ES-I3 (cell line): ENCODE measurements around the gene SLCO1C1.

Experiments
- H3K36me3 ChIP-seq: 2 replicates; pipeline ENCODE4 v1.6.1; 2013; ENCODE audit warnings: mild to moderate bottlenecking, low read length, control low read depth, moderate library complexity; ENCODE audit not compliant: insufficient read depth
- H3K4me1 ChIP-seq: 2 replicates; pipeline ENCODE4 v1.6.1; 2013; ENCODE audit warnings: mild to moderate bottlenecking, control low read depth, low read length; ENCODE audit not compliant: insufficient read depth
- H3K9ac ChIP-seq: 2 replicates; pipeline ENCODE4 v1.6.1; 2013; ENCODE audit warnings: low read depth, mild to moderate bottlenecking, low read length, moderate library complexity
- H3K9me3 ChIP-seq: 2 replicates; pipeline ENCODE4 v1.6.1; 2013; ENCODE audit warnings: mild to moderate bottlenecking, low read length, moderate library complexity; ENCODE audit not compliant: control insufficient read depth, insufficient read depth

SLCO1C1 gene, protein sequence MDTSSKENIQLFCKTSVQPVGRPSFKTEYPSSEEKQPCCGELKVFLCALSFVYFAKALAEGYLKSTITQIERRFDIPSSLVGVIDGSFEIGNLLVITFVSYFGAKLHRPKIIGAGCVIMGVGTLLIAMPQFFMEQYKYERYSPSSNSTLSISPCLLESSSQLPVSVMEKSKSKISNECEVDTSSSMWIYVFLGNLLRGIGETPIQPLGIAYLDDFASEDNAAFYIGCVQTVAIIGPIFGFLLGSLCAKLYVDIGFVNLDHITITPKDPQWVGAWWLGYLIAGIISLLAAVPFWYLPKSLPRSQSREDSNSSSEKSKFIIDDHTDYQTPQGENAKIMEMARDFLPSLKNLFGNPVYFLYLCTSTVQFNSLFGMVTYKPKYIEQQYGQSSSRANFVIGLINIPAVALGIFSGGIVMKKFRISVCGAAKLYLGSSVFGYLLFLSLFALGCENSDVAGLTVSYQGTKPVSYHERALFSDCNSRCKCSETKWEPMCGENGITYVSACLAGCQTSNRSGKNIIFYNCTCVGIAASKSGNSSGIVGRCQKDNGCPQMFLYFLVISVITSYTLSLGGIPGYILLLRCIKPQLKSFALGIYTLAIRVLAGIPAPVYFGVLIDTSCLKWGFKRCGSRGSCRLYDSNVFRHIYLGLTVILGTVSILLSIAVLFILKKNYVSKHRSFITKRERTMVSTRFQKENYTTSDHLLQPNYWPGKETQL

DNA sequence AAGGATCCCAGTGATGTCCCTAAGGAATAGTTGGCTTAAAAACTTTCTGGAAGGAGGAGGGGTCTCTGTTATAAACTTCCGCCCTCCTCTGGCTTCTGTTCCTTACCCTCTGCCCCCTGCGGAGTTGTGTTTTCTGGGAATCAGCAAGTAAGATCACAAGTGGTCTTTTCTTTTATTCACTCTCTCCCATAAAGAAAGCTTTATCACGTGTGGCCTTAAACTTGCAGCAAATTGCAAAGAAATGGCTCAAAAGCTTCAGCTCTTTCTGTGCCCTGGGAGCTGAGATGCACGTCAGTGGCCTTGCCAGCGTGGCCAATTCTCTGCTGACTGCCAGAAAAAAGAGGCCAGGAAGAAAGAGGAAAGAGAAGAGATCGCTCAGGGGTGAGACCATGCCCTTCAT is at the start of gene SLCO1C1:
SLCO1C1 (plus strand) TSS at position 101 of the 400 bp plus-strand sequence. CDS start 4,245 bp downstream, outside the sequence.
- Histone ChIP-seq H3K36me3 (no peaks in the 10 kb centered on the region), H3K4me1 (peaks cover 6% of the 10 kb centered on the region; the same call in 1 of the 2 replicates), H3K9me3 (no peaks in the 10 kb centered on the region), H3K9ac (no peak within 1 kb of the TSS)

GRCh38 chr12:20646239-20646827 is 48.8 kb upstream of the SLCO1C1 start:
- no peaks in the 10 kb centered on the region for H3K36me3 ChIP-seq
- no peaks in the 10 kb centered on the region for H3K4me1 ChIP-seq
- no peak overlapping the region for H3K9ac ChIP-seq
- H3K9me3 ChIP-seq = no peaks in the 10 kb centered on the region

GRCh38 chr12:20653871-20654270 is 41.3 kb upstream of the SLCO1C1 start:
- Histone ChIP-seq H3K4me1 (no peaks in the 10 kb centered on the region; the same call in 1 of the 2 replicates), H3K9ac (no peak overlapping the region), H3K36me3 (no peaks in the 10 kb centered on the region), H3K9me3 (no peaks in the 10 kb centered on the region)

GRCh38 chr12:20656600-20656999 is 38.5 kb upstream of the SLCO1C1 start:
- Histone ChIP-seq H3K36me3 (no peaks in the 10 kb centered on the region), H3K9ac (no peak overlapping the region), H3K9me3 (peaks cover 8% of the 10 kb centered on the region; the same call in 1 of the 2 replicates), H3K4me1 (no peaks in the 10 kb centered on the region; the same call in 1 of the 2 replicates)

- H3K4me1 ChIP-seq = no peaks in the 10 kb centered on the region; the same call in 1 of the 2 replicates
- H3K9me3 ChIP-seq = peaks cover 8% of the 10 kb centered on the region; the same call in 1 of the 2 replicates
- H3K36me3 ChIP-seq = no peaks in the 10 kb centered on the region
- no peak overlapping the region for H3K9ac ChIP-seq
Observed at GRCh38 chr12:20657496-20657895, 37.6 kb upstream of the SLCO1C1 start.

DNA sequence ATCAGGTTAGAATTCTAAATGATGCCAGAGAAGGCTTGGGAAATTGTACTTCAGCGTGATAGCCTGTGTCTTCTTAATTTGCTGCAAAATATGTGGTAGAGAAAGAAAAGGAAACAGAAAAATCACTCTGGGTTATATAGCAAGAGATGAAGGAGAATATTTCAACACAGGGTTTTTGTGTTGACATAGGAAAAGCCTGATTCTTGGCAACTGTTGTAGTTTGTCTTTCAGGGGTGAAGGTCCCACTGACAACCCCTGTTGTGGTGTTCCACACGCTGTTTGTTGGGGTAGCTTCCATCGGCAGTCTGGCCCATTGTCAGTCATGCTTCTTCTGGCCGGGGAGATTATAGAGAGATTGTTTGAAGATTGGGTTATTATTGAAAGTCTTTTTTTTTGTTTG is 13.8 kb upstream of the SLCO1C1 start:
- H3K9me3 ChIP-seq = no peaks in the 10 kb centered on the region
- H3K36me3 ChIP-seq = no peaks in the 10 kb centered on the region
- no peaks in the 10 kb centered on the region for H3K4me1 ChIP-seq
- H3K9ac ChIP-seq = no peak overlapping the region

DNA sequence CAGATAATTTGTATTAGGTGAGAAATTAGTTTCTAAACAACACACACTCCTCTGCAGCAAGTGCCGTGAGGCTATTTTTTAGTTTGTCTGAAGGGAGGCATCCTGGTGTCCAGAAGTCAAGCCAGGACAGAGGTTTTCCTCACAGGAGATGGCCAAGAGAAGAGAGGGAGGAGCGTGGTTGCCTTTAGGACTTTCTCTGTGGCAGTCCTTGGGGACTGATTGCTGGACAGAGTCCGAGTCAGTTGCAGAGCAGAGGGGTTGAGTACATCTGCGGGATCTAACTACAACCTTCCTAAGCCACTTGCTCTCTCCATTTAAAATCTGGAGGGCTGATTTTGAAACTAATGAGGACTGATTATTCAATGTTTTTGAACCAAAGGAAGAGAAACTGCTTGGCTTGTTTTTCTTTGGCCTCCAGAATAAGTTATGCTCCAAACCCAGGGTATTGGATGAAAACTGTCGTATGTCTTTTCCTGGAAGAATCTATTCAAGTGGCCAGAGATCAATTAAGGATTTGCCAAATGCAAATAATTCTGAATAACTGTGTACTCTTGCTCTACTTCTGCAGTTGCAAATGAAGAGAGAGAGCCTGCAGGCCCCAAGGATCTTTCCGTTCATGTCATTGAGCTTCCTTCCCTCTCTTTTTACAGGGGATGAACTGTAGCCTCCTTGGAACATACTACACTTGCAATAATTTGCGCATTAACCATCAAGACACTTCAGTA is 1.2 kb downstream of the SLCO1C1 start:
- no peaks in the 10 kb centered on the region for H3K9me3 ChIP-seq
- H3K9ac ChIP-seq = no peak overlapping the region
- peaks cover 6% of the 10 kb centered on the region; the same call in 1 of the 2 replicates for H3K4me1 ChIP-seq
- no peaks in the 10 kb centered on the region for H3K36me3 ChIP-seq

DNA sequence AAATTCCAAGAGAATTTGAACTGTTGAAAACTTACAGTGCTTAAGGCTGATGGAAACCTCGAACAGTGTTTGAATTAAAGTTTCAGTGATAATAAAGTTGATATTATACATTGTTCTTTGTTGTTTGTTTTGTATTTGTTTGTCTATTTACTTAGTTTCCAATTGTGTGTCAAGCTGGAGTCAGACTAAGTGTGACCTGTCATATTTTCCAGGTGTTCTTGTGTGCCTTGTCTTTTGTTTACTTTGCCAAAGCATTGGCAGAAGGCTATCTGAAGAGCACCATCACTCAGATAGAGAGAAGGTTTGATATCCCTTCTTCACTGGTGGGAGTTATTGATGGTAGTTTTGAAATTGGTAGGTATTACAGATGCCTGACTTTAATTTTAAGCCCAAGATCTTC is 6.0 kb downstream of the SLCO1C1 start:
- H3K9me3 ChIP-seq = no peaks in the 10 kb centered on the region
- no peaks in the 10 kb centered on the region; the same call in 1 of the 2 replicates for H3K4me1 ChIP-seq
- H3K9ac ChIP-seq = no peak overlapping the region
- H3K36me3 ChIP-seq = no peaks in the 10 kb centered on the region

- Histone ChIP-seq H3K9ac (no peak overlapping the region), H3K36me3 (no peaks in the 10 kb centered on the region), H3K4me1 (no peaks in the 10 kb centered on the region; the same call in 1 of the 2 replicates), H3K9me3 (no peaks in the 10 kb centered on the region)
Observed at GRCh38 chr12:20704860-20705259, 9.7 kb downstream of the SLCO1C1 start.

GRCh38 chr12:20711846-20712245 is 16.7 kb downstream of the SLCO1C1 start:
- Histone ChIP-seq H3K36me3 (no peaks in the 10 kb centered on the region), H3K9ac (no peak overlapping the region), H3K9me3 (no peaks in the 10 kb centered on the region), H3K4me1 (peaks cover 5% of the 10 kb centered on the region)

DNA sequence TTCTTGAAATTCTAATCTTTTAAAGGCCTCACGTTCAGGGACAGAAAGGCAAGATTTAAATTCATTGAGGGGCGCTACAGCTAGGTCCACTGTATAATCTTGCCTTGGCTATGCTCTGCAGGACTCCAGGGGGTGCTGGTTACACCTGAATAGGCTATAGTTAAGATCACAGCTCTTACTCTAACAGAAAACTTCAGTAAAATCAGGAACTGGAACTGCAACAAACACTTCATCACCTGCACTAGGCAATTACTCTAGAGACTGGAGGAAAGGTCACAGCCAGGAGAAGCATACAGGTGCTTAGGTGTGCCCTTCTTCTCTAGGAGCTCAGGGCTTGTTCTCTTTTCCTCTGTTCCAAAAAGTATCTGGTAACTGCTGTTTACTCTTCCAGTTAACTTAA is 20.9 kb downstream of the SLCO1C1 start:
- H3K9me3 ChIP-seq = no peaks in the 10 kb centered on the region
- H3K4me1 ChIP-seq = peaks cover 5% of the 10 kb centered on the region
- H3K36me3 ChIP-seq = no peaks in the 10 kb centered on the region
- no peak overlapping the region for H3K9ac ChIP-seq

GRCh38 chr12:20716985-20717384 is 21.9 kb downstream of the SLCO1C1 start:
- Histone ChIP-seq H3K9ac (no peak overlapping the region), H3K9me3 (no peaks in the 10 kb centered on the region), H3K36me3 (no peaks in the 10 kb centered on the region)

GRCh38 chr12:20718294-20718693 is 23.2 kb downstream of the SLCO1C1 start:
- Histone ChIP-seq H3K9me3 (no peaks in the 10 kb centered on the region), H3K9ac (no peak overlapping the region), H3K4me1 (peaks cover 5% of the 10 kb centered on the region), H3K36me3 (no peaks in the 10 kb centered on the region)

More at GRCh38 chr12:20716985-20717384, 21.9 kb downstream of the SLCO1C1 start:
- H3K4me1 ChIP-seq = peaks cover 5% of the 10 kb centered on the region

GRCh38 chr12:20722142-20722541 is 27.0 kb downstream of the SLCO1C1 start:
- Histone ChIP-seq H3K9ac (no peak overlapping the region), H3K4me1 (no peaks in the 10 kb centered on the region), H3K36me3 (no peaks in the 10 kb centered on the region), H3K9me3 (no peaks in the 10 kb centered on the region)
